H1 (cell line): ENCODE results near the gene CDHR2. TPM values are rescaled to one million over a fixed set of nuclear protein-coding genes. Genes with fewer than 3 reads are reported as not detected.

Experiments used
- BRCA1 ChIP-seq: IDR thresholded peaks from 2 replicates; pipeline ENCODE4 v1.6.1; 2012; ENCODE audit warnings: low read depth, low read length, improper control_type of control experiment
- EP300 ChIP-seq, 2 experiments: IDR thresholded peaks; 1 replicate in 1 of 2; 2 replicates in 1 of 2; pipeline ENCODE4 v1.6.1; 2011 to 2012; ENCODE audit warnings: low read depth in 2 of 2, low read length in 2 of 2, mild to moderate bottlenecking in 2 of 2, borderline replicate concordance in 1 of 2, inconsistent platforms in 1 of 2, moderate library complexity in 1 of 2
- GABPA ChIP-seq: IDR thresholded peaks from 2 replicates; pipeline ENCODE4 v1.6.1; 2011; ENCODE audit warnings: mild to moderate bottlenecking, low read length, moderate library complexity, borderline replicate concordance; ENCODE audit not compliant: insufficient read depth
- JUN ChIP-seq: IDR thresholded peaks from 2 replicates; pipeline ENCODE4 v1.6.1; 2011; ENCODE audit warnings: low read depth, mild to moderate bottlenecking, improper control_type of control experiment, low read length
- KDM5A ChIP-seq: fragments of 200-600 bp; IDR thresholded peaks from 2 replicates; pipeline ENCODE4 v1.7.1; 2012; ENCODE audit warnings: mild to moderate bottlenecking, low read length, inconsistent platforms, mixed read lengths
- POU5F1 ChIP-seq: IDR thresholded peaks from 2 replicates; pipeline ENCODE4 v1.6.1; 2011; ENCODE audit warnings: low read depth, mild to moderate bottlenecking, low read length, moderate library complexity
- RAD21 ChIP-seq, 2 experiments: IDR thresholded peaks in 1 of 2; conservative IDR thresholded peaks in 1 of 2; 2 replicates each; pipeline ENCODE4 v1.6.1; 2011; ENCODE audit warnings: low read depth in 2 of 2, low read length in 2 of 2, improper control_type of control experiment in 1 of 2, inconsistent platforms in 1 of 2, mild to moderate bottlenecking in 1 of 2, moderate library complexity in 1 of 2
- polyA plus RNA-seq, 7 experiments: library from polyadenylated mRNA; depleted of rRNA in 3 of 7; stranded (reverse) in 5 of 7; unstranded in 2 of 7; fragments of >200 nt in 5 of 7; fragments of 200-250 nt in 2 of 7; gene quantifications; 1 replicate in 5 of 7; 2 replicates in 1 of 7; 4 replicates in 1 of 7; pipeline versions ENCODE4 v1.2.1 to v1.2.3, GENCODE V29; 2011 to 2013; ENCODE audit warnings: missing spikeins in 2 of 7, mixed read lengths in 2 of 7
- total RNA-seq: library from RNA; stranded (reverse); fragmentation: NEBNext Ultra II Directional; extraction: Animal tissue kit (Norgen Biotek cat#: 25700); gene quantifications from 2 replicates; pipeline ENCODE4 v1.2.1, GENCODE V29; 2021
- TF ChIP-seq, protein P1 (sequence below), 3 experiments: IDR thresholded peaks; 1 replicate in 2 of 3; 2 replicates in 1 of 3; pipeline versions ENCODE4 v1.5.1 to v1.6.1; 2011; ENCODE audit warnings: low read length in 3 of 3, mild to moderate bottlenecking in 3 of 3, inconsistent platforms in 2 of 3, low read depth in 1 of 3, moderate library complexity in 1 of 3; ENCODE audit not compliant: insufficient read depth in 1 of 3; ENCODE audit errors: control extremely low read depth in 1 of 3
- TF ChIP-seq, protein P2 (sequence below): IDR thresholded peaks from 2 replicates; pipeline ENCODE4 v1.6.1; 2012; ENCODE audit warnings: inconsistent platforms

Gene CDHR2
- total and polyA plus RNA-seq, 2 of the 8 experiments (the other 6 are each of a cell fraction or from before 2014, with no cell fraction given), result 0.02 to 0.43 TPM

DNA sequence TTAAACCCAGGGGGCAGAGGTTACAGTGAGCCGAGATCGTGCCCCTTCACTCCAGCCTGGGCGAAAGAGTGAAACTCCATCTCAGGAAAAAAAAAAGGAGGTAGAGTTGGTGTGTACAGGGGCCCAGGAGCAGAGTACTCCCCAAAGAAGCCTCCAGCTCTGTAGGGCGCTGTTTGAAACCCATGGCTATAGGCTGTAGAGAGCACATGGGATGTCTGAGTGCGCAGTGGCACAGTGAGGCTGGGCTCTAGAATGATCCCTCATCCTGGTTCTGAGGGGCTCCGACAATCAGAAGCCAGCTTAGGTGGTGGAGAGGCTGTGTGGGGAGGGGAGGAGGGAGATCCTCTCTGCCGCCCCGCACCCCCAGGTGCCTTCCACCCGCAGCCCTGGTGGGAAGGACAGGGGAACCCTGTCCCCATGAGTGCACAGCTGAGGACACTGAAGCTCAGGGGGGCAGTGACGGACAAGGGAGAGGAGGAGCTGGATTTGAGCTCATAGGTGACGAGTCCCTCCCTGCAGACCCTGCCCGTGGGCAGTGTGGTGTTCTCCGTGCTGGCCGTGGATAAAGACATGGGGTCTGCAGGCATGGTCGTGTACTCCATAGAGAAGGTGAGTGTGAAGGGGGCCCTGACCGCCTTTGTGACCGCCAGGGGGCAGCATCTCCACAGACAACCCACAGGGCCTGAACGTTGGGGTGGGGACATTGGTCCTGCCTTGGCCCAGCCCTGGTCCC is 24.6 kb downstream of the CDHR2 start (continued):
- TF ChIP-seq, protein P1, sequence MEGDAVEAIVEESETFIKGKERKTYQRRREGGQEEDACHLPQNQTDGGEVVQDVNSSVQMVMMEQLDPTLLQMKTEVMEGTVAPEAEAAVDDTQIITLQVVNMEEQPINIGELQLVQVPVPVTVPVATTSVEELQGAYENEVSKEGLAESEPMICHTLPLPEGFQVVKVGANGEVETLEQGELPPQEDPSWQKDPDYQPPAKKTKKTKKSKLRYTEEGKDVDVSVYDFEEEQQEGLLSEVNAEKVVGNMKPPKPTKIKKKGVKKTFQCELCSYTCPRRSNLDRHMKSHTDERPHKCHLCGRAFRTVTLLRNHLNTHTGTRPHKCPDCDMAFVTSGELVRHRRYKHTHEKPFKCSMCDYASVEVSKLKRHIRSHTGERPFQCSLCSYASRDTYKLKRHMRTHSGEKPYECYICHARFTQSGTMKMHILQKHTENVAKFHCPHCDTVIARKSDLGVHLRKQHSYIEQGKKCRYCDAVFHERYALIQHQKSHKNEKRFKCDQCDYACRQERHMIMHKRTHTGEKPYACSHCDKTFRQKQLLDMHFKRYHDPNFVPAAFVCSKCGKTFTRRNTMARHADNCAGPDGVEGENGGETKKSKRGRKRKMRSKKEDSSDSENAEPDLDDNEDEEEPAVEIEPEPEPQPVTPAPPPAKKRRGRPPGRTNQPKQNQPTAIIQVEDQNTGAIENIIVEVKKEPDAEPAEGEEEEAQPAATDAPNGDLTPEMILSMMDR (IDR thresholded peaks at IDR 0.05; ENCODE audit: control extremely low read depth in 1 of 3, insufficient read depth in 1 of 3, low read depth in 1 of 3, low read length in 3 of 3), result peak in 2 of 3 experiments; percentile 88 to 90; a peak in 3 of 4 replicates
- TF ChIP-seq JUN, result no peak
- TF ChIP-seq KDM5A, result no peak
- TF ChIP-seq POU5F1, result no peak
- TF ChIP-seq BRCA1, result no peak
- peak; percentile 85 for TF ChIP-seq RAD21 (IDR thresholded peaks at IDR 0.05 in 1 of 2, conservative IDR thresholded peaks at IDR 0.05 in 1 of 2; ENCODE audit: low read depth in 2 of 2, low read length in 2 of 2)
- peak; percentile 45; the same call in 1 of the 2 replicates for TF ChIP-seq GABPA
- TF ChIP-seq EP300 (IDR thresholded peaks at IDR 0.05; ENCODE audit: borderline replicate concordance in 1 of 2, low read depth in 2 of 2, low read length in 2 of 2), result no peak
- TF ChIP-seq, protein P2, sequence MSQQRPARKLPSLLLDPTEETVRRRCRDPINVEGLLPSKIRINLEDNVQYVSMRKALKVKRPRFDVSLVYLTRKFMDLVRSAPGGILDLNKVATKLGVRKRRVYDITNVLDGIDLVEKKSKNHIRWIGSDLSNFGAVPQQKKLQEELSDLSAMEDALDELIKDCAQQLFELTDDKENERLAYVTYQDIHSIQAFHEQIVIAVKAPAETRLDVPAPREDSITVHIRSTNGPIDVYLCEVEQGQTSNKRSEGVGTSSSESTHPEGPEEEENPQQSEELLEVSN, result peak; percentile 18; the same call in 1 of the 2 replicates
